ENCODE results near the gene FAM111A.

- TF ChIP-seq CTCF (IDR thresholded peaks at IDR 0.05 in 4 of 5, conservative IDR thresholded peaks at IDR 0.05 in 1 of 5) (no peak), POLR2A (IDR thresholded peaks at IDR 0.05) (no peak)
Observed at GRCh38 chr11:59117774-59118173, 24.9 kb upstream of the FAM111A start.
